HCT116 (cell line): ENCODE results near the gene TYK2. TPM values are rescaled to one million over a fixed set of nuclear protein-coding genes. Genes with fewer than 3 reads are reported as not detected.

Experiments used
- ATAC-seq: fragments of 200-7000 bp; cut with Tn5 transposase; 2 replicates; pipeline ENCODE4 v1.9.1; 2020; ENCODE audit warnings: mild to moderate bottlenecking, moderate library complexity
- BruUV-seq: library from RNA; stranded (reverse); fragments of 400-500 nt; replicated peaks from 2 replicates; lab custom pipeline; 2021; lab: Mats Ljungman, UMichigan
- CTCF ChIA-PET: fragments of 300-600 bp; sonication (Branson Sonifier 250); formaldehyde crosslinking; loops from one replicate; lab custom pipeline; 2021; ENCODE audit warnings: antibody characterized with exemption; lab: Charles Lee
- POLR2A ChIA-PET: fragments of 300-600, 350-600 bp; sonication (Branson Sonifier 250); formaldehyde crosslinking; loops from one replicate; lab custom pipeline; 2021; ENCODE audit warnings: antibody characterized with exemption; lab: Charles Lee
- RAD21 ChIA-PET, 2 experiments: fragments of 300-600 bp; sonication (Branson Sonifier 250); formaldehyde crosslinking; loops; one replicate each; lab custom pipeline; 2023; ENCODE audit warnings: low total read pairs in 2 of 2; ENCODE audit not compliant: uncharacterized antibody in 2 of 2, unreplicated experiment in 2 of 2, low non-redundant PET in 1 of 2; lab: Charles Lee
- DNase-seq: peaks from one replicate; pipeline ENCODE4 v3.0.0-alpha.2; 2010; ENCODE audit warnings: low read depth, low spot score
- H2AFZ ChIP-seq: fragments of 200-600 bp; shearing (Covaris generic), sonication (generic); 2 replicates; pipeline ENCODE4 v1.6.1; 2017; ENCODE audit warnings: low read depth, mixed run types, mixed read lengths, antibody characterized with exemption, low read length; ENCODE audit not compliant: poor library complexity, severe bottlenecking
- H3K27ac ChIP-seq: 2 replicates; pipeline ENCODE4 v1.5.1; 2012; ENCODE audit warnings: low read depth, low read length
- H3K27me3 ChIP-seq: fragments of 200-600 bp; sonication (generic); 2 replicates; pipeline ENCODE4 v1.6.1; 2016; ENCODE audit warnings: mixed run types, low read length, mixed read lengths; ENCODE audit not compliant: insufficient read depth
- H3K36me3 ChIP-seq, 2 experiments: fragments of 200-500 bp in 1 of 2; fragments of 200-600 bp in 1 of 2; sonication (Bioruptor generic) in 1 of 2; sonication (generic) in 1 of 2; 2 replicates each; pipeline versions ENCODE4 v1.5.1 to v1.6.1; 2014 to 2016; ENCODE audit warnings: low read length in 2 of 2, inconsistent platforms in 1 of 2, mixed read lengths in 1 of 2, mixed run types in 1 of 2; ENCODE audit not compliant: insufficient read depth in 2 of 2, control insufficient read depth in 1 of 2
- H3K4me1 ChIP-seq, 2 experiments: fragments of 200-600 bp in 1 of 2; sonication (generic) in 1 of 2; 2 replicates each; pipeline versions ENCODE4 v1.5.1 to v1.6.1; 2012 to 2017; ENCODE audit warnings: low read length in 2 of 2, inconsistent platforms in 1 of 2, mild to moderate bottlenecking in 1 of 2, mixed read lengths in 1 of 2, mixed run types in 1 of 2, moderate library complexity in 1 of 2; ENCODE audit not compliant: insufficient read depth in 2 of 2, control insufficient read depth in 1 of 2
- H3K4me2 ChIP-seq: fragments of 200-600 bp; sonication (generic); 2 replicates; pipeline ENCODE4 v1.6.1; 2017; ENCODE audit warnings: mixed run types, low read length, mixed read lengths
- H3K4me3 ChIP-seq, 2 experiments: fragments of 200-600 bp in 1 of 2; sonication (generic) in 1 of 2; replicated peaks in 1 of 2; 2 replicates each; pipeline ENCODE4 v1.5.1; 2011 to 2016; ENCODE audit warnings: low read length in 2 of 2, control low read depth in 1 of 2, low read depth in 1 of 2, mild to moderate bottlenecking in 1 of 2, mixed read lengths in 1 of 2, mixed run types in 1 of 2
- H3K79me2 ChIP-seq: fragments of 200-600 bp; sonication (generic); 2 replicates; pipeline ENCODE4 v1.6.1; 2017; ENCODE audit warnings: mild to moderate bottlenecking, mixed run types, low read length, moderate library complexity, mixed read lengths; ENCODE audit not compliant: insufficient read depth
- H3K9ac ChIP-seq: fragments of 200-600 bp; sonication (generic); 2 replicates; pipeline ENCODE4 v1.6.1; 2016; ENCODE audit warnings: low read length, mixed read lengths
- H3K9me2 ChIP-seq: fragments of 200-600 bp; sonication (generic), shearing (Covaris generic); 2 replicates; pipeline ENCODE4 v1.6.1; 2017; ENCODE audit warnings: mixed run types, mild to moderate bottlenecking, moderate library complexity; ENCODE audit not compliant: insufficient read depth
- H3K9me3 ChIP-seq, 2 experiments: fragments of 200-500 bp in 1 of 2; fragments of 200-600 bp in 1 of 2; sonication (Bioruptor generic) in 1 of 2; sonication (generic) in 1 of 2; 2 replicates each; pipeline ENCODE4 v1.6.1; 2014 to 2017; ENCODE audit warnings: low read length in 2 of 2, mixed read lengths in 2 of 2, inconsistent platforms in 1 of 2, low read depth in 1 of 2, mild to moderate bottlenecking in 1 of 2, mixed run types in 1 of 2, moderate library complexity in 1 of 2; ENCODE audit not compliant: control insufficient read depth in 1 of 2, insufficient read depth in 1 of 2
- H4K20me1 ChIP-seq: fragments of 200-600 bp; sonication (generic), shearing (Covaris generic); 2 replicates; pipeline ENCODE4 v1.6.1; 2017; ENCODE audit warnings: mixed run types, mild to moderate bottlenecking, moderate library complexity; ENCODE audit not compliant: insufficient read depth
- ATF3 ChIP-seq: IDR thresholded peaks from 2 replicates; pipeline ENCODE4 v1.6.1; 2012
- CEBPB ChIP-seq: IDR thresholded peaks from 2 replicates; pipeline ENCODE4 v1.6.1; 2012; ENCODE audit warnings: low read depth
- CTCF ChIP-seq, 3 experiments: fragments of 200-600 bp in 1 of 3; sonication (generic) in 1 of 3; IDR thresholded peaks in 2 of 3; conservative IDR thresholded peaks in 1 of 3; 2 replicates each; pipeline ENCODE4 v1.5.1; 2012 to 2017; ENCODE audit warnings: low read depth in 2 of 3, low read length in 2 of 3, antibody characterized with exemption in 1 of 3, borderline replicate concordance in 1 of 3, control low read depth in 1 of 3, mild to moderate bottlenecking in 1 of 3, mixed read lengths in 1 of 3, mixed run types in 1 of 3, moderate library complexity in 1 of 3; ENCODE audit not compliant: insufficient read depth in 1 of 3
- EGR1 ChIP-seq: IDR thresholded peaks from 2 replicates; pipeline ENCODE4 v1.6.1; 2012; ENCODE audit warnings: low read depth
- EZH2 ChIP-seq: fragments of 200-600 bp; sonication (generic); IDR thresholded peaks from 2 replicates; pipeline ENCODE4 v1.6.1; 2017; ENCODE audit warnings: antibody characterized with exemption, mixed run types
- FOSL1 ChIP-seq: IDR thresholded peaks from 2 replicates; pipeline ENCODE4 v1.6.1; 2012; ENCODE audit warnings: low read depth
- POLR2A ChIP-seq: IDR thresholded peaks from 2 replicates; pipeline ENCODE4 v1.7.0; 2011; ENCODE audit warnings: borderline replicate concordance; ENCODE audit not compliant: insufficient read depth, insufficient read length; ENCODE audit errors: extremely low read depth
- POLR2AphosphoS5 ChIP-seq: IDR thresholded peaks from 2 replicates; pipeline ENCODE4 v1.6.1; 2011; ENCODE audit warnings: mild to moderate bottlenecking, low read depth, low read length, moderate library complexity
- RAD21 ChIP-seq: IDR thresholded peaks from 2 replicates; pipeline ENCODE4 v1.6.1; 2012; ENCODE audit warnings: low read depth, mild to moderate bottlenecking
- REST ChIP-seq: IDR thresholded peaks from 2 replicates; pipeline ENCODE4 v1.6.1; 2012; ENCODE audit warnings: low read depth
- SP1 ChIP-seq: IDR thresholded peaks from 2 replicates; pipeline ENCODE4 v1.6.1; 2012; ENCODE audit warnings: low read depth
- SRF ChIP-seq: IDR thresholded peaks from 2 replicates; pipeline ENCODE4 v1.6.1; 2012; ENCODE audit warnings: low read depth
- YY1 ChIP-seq: IDR thresholded peaks from 2 replicates; pipeline ENCODE4 v1.6.1; 2011; ENCODE audit warnings: low read length, low read depth, moderate library complexity, mild to moderate bottlenecking; ENCODE audit not compliant: insufficient replicate concordance; ENCODE audit errors: extremely low read depth
- ZBTB33 ChIP-seq: IDR thresholded peaks from 2 replicates; pipeline ENCODE4 v1.6.1; 2011; ENCODE audit warnings: mild to moderate bottlenecking, low read length, moderate library complexity; ENCODE audit not compliant: insufficient replicate concordance; ENCODE audit errors: extremely low read depth
- ZFX ChIP-seq: fragments of 450-650 bp; IDR thresholded peaks from 2 replicates; pipeline ENCODE4 v1.6.1; 2017
- intact Hi-C: fragments of 100-400 bp; cut with micrococcal nuclease; formaldehyde crosslinking; loops from 2 replicates; pipeline ENCODE4 v1.10.0; 2022
- total RNA-seq: library from RNA; stranded (reverse); gene quantifications from one replicate; pipeline ENCODE4 v1.2.1, GENCODE V29; 2021; ENCODE audit not compliant: unreplicated experiment

The TYK2 gene
- total RNA-seq, 1 experiment from 2014 or later: 110 TPM

GRCh38 chr19:10346509-10346908 is 33.9 kb downstream of the TYK2 start:
- no peaks in the 10 kb centered on the region for H4K20me1 ChIP-seq
- H3K9me2 ChIP-seq: no peaks in the 10 kb centered on the region
- H3K4me2 ChIP-seq: peak overlapping the region; percentile 27; the same call in 1 of the 2 replicates
- no peak overlapping the region for H3K9ac ChIP-seq
- RAD21 ChIA-PET: no interaction called here
- peaks cover 0 to 14% of the 10 kb centered on the region in 2 experiments; a peak in 2 of 4 replicates for H3K4me1 ChIP-seq
- CTCF ChIA-PET: no interaction called here
- no peaks in the 10 kb centered on the region for H3K79me2 ChIP-seq
- no peak overlapping the region for H3K27ac ChIP-seq
- BruUV-seq: no TSS peak
- H3K4me3 ChIP-seq: no peak overlapping the region
- intact Hi-C loops: no loop called here
- H3K27me3 ChIP-seq: no peaks in the 10 kb centered on the region
- TF ChIP-seq YY1: no peak
- TF ChIP-seq EGR1: no peak
- TF ChIP-seq POLR2A: no peak
- TF ChIP-seq REST: no peak
- TF ChIP-seq CTCF (IDR thresholded peaks at IDR 0.05 in 2 of 3, conservative IDR thresholded peaks at IDR 0.05 in 1 of 3; ENCODE audit: borderline replicate concordance in 1 of 3, insufficient read depth in 1 of 3, low read depth in 2 of 3, low read length in 2 of 3): no peak
- TF ChIP-seq POLR2AphosphoS5: no peak
- TF ChIP-seq ZFX: no peak
- no peak for TF ChIP-seq ZBTB33
- no peak for TF ChIP-seq SRF
- no peak for TF ChIP-seq SP1
- TF ChIP-seq FOSL1: no peak
- no peak for TF ChIP-seq EZH2
- TF ChIP-seq ATF3: no peak
- TF ChIP-seq RAD21: no peak
- TF ChIP-seq CEBPB: no peak
- POLR2A ChIA-PET: no interaction called here
- H3K9me3 ChIP-seq: no peaks in the 10 kb centered on the region
- ATAC-seq (no peak; the same call in 1 of the 2 replicates), DNase-seq (no peak)
- H2AFZ ChIP-seq: no peak overlapping the region
- no peaks in the 10 kb centered on the region for H3K36me3 ChIP-seq
